Mucosa of descending colon (tissue), 3 donors: Measurements from ENCODE around the gene SVEP1. TPM values are rescaled to one million over a fixed set of nuclear protein-coding genes. Genes with fewer than 3 reads are reported as not detected.

Experiments
- ATAC-seq: fragments of 200-7000 bp; cut with Tn5 transposase; one replicate; pipeline ENCODE4 v1.9.1; 2020; ENCODE audit warnings: mild to moderate bottlenecking, moderate library complexity
- DNase-seq, 3 donors: peaks; one replicate each; pipeline ENCODE4 v3.0.0-alpha.2; 2020
- H3K36me3 ChIP-seq: fragments of 200-600 bp; one replicate; pipeline ENCODE4 v1.8.0; 2021; ENCODE audit warnings: low read depth, mild to moderate bottlenecking
- H3K4me1 ChIP-seq: fragments of 200-600 bp; one replicate; pipeline ENCODE4 v1.8.0; 2021; ENCODE audit warnings: low read depth, mild to moderate bottlenecking
- H3K4me3 ChIP-seq: fragments of 200-600 bp; one replicate; pipeline ENCODE4 v1.8.0; 2021; ENCODE audit warnings: mild to moderate bottlenecking
- H3K9me3 ChIP-seq: fragments of 200-600 bp; one replicate; pipeline ENCODE4 v1.8.0; 2021; ENCODE audit warnings: mild to moderate bottlenecking
- CTCF ChIP-seq: fragments of 200-600 bp; IDR thresholded peaks from one replicate; pipeline ENCODE4 v1.8.0; 2022; ENCODE audit warnings: antibody characterized with exemption, mild to moderate bottlenecking
- intact Hi-C, 2 donors: fragments of 100-400 bp; cut with DNase I in 1 of 2; cut with micrococcal nuclease in 1 of 2; formaldehyde crosslinking; loops; one replicate each; pipeline versions ENCODE4 v1.11.0 to v1.11.1; 2022; cut with DNase I, micrococcal nuclease
- long read RNA-seq, 2 donors: library from polyadenylated mRNA; unstranded; transcript quantifications; one replicate each; pipeline ENCODE4 v2.0.0, GENCODE V29; 2019 to 2021
- total RNA-seq, 3 donors: library from RNA; stranded (reverse); fragmentation: NEBNext Ultra II Directional in 2 of 3; extraction: Animal tissue kit (Norgen Biotek cat#: 25700) in 2 of 3; gene quantifications; one replicate each; pipeline versions ENCODE4 v1.2.1 to v1.2.4, GENCODE V29; 2021 to 2023
- donor health status: DM: no; HTN: no; CAD: no; lungs with moderate emphysema.
- donor health status: DM: no; HTN: no; CAD: no.
- donor health status: DM: no; HTN: yes; CAD: no.

SVEP1 gene
- total RNA-seq = 10 to 100 TPM in 2 of 3 donors, 1 to 10 TPM in 1; 3.6 to 20.4 (median 12.0) TPM
- long read RNA-seq, donor 1, partial matches to known transcripts = 2 of 2 reads
- long read RNA-seq, donor 1, other reads (novel, unspliced or antisense) = 0 of 2 reads
- long read RNA-seq, donor 2 = 0 reads

DNA sequence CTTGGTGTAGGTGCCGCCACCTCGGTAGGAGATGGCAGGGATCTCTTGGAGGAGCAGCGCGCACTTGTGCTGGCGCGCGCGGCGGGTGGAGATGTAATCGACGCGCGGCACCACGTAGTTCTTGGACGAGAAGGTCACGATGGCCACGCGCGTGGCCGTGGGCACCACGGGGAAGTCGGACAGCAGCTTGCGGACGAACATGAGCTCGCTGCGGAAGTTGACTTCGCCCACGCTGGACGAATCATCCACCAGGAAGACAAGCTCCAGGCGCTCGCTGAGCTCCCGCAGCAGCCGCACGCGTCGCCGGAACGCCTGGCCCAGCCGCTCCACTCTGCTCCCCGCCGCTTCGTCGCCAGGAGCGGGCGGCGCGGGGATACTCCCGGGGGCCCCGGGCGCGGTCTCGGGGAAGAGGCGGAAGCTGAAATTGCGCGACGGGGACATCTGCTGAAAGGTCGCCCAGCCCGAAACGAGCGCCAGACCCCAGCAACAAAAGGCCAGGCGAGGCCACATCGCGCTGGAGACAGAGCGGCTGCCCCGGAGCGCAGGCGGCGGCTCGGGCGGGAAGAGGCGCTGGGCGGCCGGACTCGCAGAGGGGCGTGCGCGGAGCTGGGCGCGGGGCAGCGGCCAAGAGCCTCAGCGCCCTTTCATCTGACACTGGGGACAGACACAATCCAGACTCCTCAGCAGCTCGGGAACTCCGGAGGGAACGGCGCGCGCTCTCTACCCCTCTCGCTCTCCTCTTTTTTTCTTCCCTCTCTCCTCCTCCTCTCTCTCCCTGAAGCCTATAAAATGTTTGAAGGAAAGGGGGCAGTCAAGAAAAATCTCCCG, at the start of gene SVEP1:
Gene SVEP1 (minus strand): TSS at position 708 of the 828 bp plus-strand sequence. CDS start 198 bp downstream, at position 510.
- no peak for TF ChIP-seq CTCF
- ATAC-seq = peak; percentile 63
- Histone ChIP-seq H3K4me1 (no peaks in the 10 kb centered on the region), H3K4me3 (no peak within 1 kb of the TSS), H3K9me3 (no peaks in the 10 kb centered on the region), H3K36me3 (no peaks in the 10 kb centered on the region)
- peak in 2 of 3 donors; percentile 9 to 32 for DNase-seq
- intact Hi-C loops = no loop called here

- intact Hi-C loops = loop anchor here (10.0 kb wide), 2 partner anchors 171 to 441 kb away; no protein-coding TSS in a partner anchor
- Histone ChIP-seq H3K4me3 (no peak overlapping the region), H3K4me1 (no peaks in the 10 kb centered on the region), H3K9me3 (no peaks in the 10 kb centered on the region), H3K36me3 (no peaks in the 10 kb centered on the region)
- DNase-seq (no peak), ATAC-seq (no peak)
- TF ChIP-seq CTCF = no peak
These were observed 46.7 kb upstream of the SVEP1 start for GRCh38 chr9:110626101-110626829.

GRCh38 chr9:110623462-110624025, 44.0 kb upstream of the SVEP1 start:
- intact Hi-C loops = loop anchor here (10.0 kb wide), 2 partner anchors 169 to 439 kb away; no protein-coding TSS in a partner anchor
- Histone ChIP-seq H3K9me3 (no peaks in the 10 kb centered on the region), H3K36me3 (no peaks in the 10 kb centered on the region), H3K4me3 (no peak overlapping the region), H3K4me1 (no peaks in the 10 kb centered on the region)
- no peak for TF ChIP-seq CTCF
- ATAC-seq (peak; percentile 68), DNase-seq (peak in 1 of 3 donors; percentile 83)

DNA sequence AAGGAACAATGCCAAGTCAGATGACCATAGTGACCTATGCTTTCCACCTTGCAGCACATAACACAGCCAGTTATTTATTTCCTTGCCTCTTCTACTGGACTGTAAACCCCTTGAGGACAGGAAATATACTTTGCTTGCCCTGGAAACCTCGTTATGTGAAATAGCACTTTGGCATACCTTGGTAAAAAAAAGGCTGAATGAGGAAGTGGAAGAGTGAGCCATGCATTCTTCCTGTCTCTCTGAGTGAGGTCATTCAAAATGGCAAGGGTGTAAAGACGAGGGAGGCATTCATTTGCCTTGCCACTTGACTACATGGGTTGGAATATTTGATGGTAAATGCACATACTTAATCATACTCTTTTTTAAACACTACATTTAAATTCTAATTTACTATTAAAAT, 42.8 kb upstream of the SVEP1 start:
- no peak for DNase-seq
- no peak for ATAC-seq
- intact Hi-C loops = loop anchor here (10.0 kb wide), 2 partner anchors 168 to 438 kb away; no protein-coding TSS in a partner anchor

More for the DNA sequence above, 42.8 kb upstream of the SVEP1 start:
- H3K4me1 ChIP-seq = no peaks in the 10 kb centered on the region
- no peaks in the 10 kb centered on the region for H3K9me3 ChIP-seq
- H3K36me3 ChIP-seq = no peaks in the 10 kb centered on the region
- no peak for TF ChIP-seq CTCF
- no peak overlapping the region for H3K4me3 ChIP-seq
